COLO668 (cell line): ENCODE data around the gene HS3ST5.

Source experiments
- DNase-seq: peaks from one replicate; lab custom pipeline; 2025; ENCODE audit not compliant: unreplicated experiment; lab: John Stamatoyannopoulos, UW

Gene HS3ST5

GRCh38 chr6:114008331-114008730 lies 334.5 kb downstream of the HS3ST5 start:
- DNase-seq: no peak

GRCh38 chr6:114007516-114007915 lies 335.3 kb downstream of the HS3ST5 start:
- DNase-seq: peak; percentile 2
